Activated effector memory CD4-positive, alpha-beta T cell treated with anti-CD3 and anti-CD28 coated beads, Interleukin-2, amount 50 U/mL, for 16 hours (primary cell): ENCODE data around the gene ANKFY1.
"Not testable (repeated sequence)": the region's sequence is repeated elsewhere in the genome, so short reads cannot be mapped to it uniquely, and the experiment has no call there.

ENCODE experiments used
- DNase-seq: peaks from one replicate; pipeline ENCODE4 v3.0.0-alpha.2; 2020

Gene ANKFY1

DNA sequence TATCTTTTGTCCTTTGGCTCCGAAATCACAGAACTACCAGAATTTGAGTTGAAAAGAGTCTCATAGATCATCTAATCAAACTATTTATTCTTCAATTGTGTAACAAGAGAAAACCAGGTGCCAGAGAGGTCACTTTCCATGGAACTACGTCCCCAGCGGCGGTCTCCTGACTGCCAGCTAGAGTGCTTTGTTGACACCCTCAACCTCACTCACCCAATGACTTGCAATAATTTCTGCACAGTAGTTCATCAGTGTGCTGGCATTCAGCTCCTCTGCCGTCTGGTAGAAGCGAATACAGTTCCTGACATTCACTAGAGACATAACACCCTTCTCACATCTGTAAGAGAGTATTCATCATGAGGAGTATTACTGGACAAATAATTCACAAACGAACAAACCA is 54.2 kb downstream of the ANKFY1 start:
- no peak for DNase-seq

DNA sequence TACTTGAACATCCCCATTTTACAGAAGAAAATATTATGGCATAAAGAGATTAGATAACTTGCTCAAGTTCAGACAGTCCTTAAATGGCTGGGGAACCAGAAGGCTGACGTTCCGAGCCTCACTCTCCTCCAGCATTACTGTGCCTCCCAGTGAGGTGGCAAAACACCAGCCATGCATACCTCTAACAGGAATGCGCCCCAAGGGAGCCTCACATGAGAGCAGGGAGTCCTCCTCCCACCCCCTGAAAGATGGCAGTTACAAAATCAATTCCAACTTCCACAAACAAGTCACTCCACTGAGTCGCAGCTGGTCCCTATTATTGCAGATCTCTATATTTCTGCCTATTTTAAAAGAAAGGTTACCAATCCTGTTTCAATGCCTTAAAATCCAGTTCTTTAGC is 55.5 kb downstream of the ANKFY1 start:
- DNase-seq, result no peak

DNA sequence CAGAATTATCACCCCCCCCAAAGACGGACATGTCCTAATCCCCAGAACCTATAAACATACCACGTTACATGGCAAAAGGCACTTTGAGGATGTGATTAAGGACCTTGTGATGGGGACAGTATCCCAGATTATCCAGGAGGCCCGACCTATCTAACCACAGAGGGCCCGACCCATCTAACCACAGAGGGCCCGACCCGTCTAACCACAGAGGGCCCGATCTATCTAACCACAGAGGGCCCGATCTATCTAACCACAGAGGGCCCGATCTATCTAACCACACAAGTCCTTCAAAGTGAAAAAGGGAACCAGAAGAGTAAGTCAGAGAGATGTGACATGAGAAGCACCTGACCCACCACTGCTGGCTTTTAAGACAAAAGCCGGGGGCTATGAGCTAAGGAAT is 56.8 kb downstream of the ANKFY1 start:
- no peak for DNase-seq

- DNase-seq, result no peak
These were observed 57.9 kb downstream of the ANKFY1 start for GRCh38 chr17:4205917-4206316.

DNA sequence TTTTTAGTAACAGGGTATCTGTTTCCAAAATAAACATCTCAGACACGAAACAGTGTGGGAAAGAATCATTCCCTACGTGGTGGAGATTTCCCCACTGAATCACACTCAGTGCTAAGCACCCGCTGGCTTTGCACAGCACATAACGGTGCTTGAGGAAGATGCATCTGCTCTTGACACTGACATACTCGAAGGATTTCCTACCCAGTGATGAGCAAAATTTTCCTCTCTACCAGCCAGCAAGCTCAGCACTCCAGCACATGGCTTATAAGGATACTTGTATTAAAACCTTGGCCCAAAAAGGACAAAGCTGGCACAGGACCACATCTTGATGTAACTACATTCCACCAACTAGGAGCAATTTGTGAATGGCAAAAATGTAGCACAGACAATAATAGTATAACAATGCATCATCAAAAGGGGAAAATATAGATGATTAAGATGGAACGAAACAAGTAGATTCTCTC is 59.0 kb downstream of the ANKFY1 start:
- no peak for DNase-seq

- DNase-seq, result no peak
These were observed 59.6 kb downstream of the ANKFY1 start for GRCh38 chr17:4204190-4204589.

DNA sequence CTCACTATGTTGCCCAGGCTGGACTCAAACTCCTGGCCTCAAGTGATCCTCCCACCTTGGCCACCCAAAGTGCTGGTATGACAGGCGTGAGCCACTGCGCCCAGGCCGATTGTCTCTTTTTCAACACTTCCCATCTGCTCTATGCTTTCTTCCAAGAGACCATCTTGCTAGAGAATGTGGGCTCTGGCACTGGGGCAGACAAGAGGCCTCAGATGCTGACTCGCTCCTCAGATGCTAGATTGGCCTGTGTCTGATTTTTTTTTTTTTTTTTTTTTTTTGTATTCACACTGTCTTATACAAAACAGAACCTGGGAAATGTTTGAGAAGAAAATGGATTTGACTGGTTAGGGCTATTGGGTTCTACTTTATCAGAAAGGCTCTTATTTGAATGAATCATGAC is 62.6 kb downstream of the ANKFY1 start:
- DNase-seq, result no peak

GRCh38 chr17:4199818-4200402 is 63.9 kb downstream of the ANKFY1 start:
- DNase-seq, result no peak

DNA sequence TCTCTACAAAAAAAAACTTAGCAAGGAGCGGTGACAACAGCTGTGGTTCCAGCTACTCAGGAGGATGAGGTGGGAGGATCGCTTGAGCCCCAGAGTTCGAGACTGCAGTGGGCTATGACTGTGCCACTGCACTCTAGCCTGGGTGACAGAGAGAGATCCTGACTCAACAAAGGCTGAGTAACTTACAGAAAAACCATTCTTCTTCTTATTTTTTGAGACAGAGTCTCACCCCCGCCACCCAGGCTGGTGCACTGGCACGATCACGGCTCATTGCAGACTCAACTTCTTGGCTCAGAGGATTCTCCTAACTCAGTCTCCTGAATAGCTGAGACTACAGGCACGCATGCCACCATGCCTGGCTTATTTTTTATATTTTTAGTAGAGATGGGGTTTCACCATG is 64.8 kb downstream of the ANKFY1 start:
- DNase-seq, result no peak

- no peak for DNase-seq
These were observed 68.5 kb downstream of the ANKFY1 start for GRCh38 chr17:4195306-4195705.

DNA sequence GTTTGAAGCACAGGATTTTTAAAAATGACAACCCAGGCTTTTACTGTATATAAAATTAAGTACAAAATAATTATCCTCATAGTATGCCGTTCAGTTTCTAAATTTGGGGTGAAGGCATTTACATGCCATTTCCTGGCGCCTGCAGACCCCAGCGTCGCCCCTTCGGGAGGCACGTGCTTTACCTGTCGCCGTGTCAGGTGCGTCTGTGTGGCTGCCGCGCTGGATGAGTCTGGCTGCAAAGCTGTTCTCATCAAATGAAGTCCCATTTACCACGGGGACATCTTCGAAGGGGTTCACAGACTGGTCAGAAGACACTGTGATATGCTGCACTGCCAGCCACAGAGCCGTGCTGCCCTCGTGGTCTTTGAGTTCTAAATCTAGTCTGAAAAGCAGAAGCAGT is 69.0 kb downstream of the ANKFY1 start:
- no peak for DNase-seq

GRCh38 chr17:4190791-4191190 is 73.0 kb downstream of the ANKFY1 start:
- DNase-seq, result not testable (repeated sequence)

DNA sequence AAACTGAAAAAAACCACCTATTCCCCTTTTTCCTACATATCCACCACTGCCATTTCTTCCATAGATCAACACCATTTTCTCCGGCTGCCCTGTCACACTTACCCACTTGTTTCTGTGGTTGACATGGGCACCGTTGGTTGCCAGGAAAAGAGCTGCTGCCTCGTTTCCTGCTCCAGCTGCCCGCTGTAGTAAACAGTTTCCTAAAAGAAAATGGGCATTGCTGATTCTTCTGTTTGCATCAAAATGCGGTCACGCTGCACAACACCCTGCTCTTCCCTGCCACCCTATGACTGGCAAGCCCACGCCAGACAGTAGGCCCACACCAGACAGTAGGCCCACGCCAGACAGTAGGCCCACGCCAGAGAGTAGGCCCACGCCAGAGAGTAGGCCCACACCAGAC is 74.5 kb downstream of the ANKFY1 start:
- DNase-seq, result no peak

DNA sequence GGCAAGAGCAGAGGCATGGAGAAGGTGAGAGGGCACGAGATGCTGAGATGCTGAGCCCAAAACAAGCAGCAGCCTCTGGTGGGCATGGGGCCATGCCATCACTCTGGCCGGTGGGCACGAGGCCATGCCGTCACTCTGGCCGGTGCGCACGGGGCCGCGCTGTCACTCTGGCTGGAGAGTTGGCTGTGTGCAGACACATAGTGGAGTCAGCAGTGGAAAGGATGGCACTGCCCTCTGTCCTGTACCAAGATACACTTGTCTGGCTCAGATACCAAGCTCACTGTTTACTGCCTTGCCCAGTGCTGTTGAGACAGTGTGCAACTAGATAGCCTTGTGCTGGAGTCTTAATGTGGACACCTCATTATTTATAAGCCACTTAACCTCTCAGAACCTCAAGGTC is 75.7 kb downstream of the ANKFY1 start:
- DNase-seq, result no peak

DNA sequence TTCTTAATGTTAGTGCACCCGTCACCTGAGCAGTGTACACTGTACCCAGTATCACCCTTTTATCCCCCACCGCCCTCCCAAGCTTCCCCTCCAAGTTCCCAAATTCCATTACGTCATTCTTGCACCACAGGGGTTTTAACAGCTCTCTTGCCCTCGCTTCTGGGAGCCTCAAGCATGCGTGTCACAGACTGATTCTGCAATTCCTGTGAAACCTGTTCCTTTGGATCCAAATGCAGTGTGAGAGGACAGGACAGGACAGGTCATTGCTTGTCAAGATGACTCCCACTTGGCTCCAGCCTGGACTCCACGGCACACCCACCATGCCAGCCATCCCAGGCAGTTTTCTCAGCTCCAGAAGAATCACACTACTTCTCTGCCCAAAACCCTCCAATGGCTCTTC is 76.7 kb downstream of the ANKFY1 start:
- DNase-seq, result no peak

- no peak for DNase-seq
These were observed 77.4 kb downstream of the ANKFY1 start for GRCh38 chr17:4186357-4186881.

DNA sequence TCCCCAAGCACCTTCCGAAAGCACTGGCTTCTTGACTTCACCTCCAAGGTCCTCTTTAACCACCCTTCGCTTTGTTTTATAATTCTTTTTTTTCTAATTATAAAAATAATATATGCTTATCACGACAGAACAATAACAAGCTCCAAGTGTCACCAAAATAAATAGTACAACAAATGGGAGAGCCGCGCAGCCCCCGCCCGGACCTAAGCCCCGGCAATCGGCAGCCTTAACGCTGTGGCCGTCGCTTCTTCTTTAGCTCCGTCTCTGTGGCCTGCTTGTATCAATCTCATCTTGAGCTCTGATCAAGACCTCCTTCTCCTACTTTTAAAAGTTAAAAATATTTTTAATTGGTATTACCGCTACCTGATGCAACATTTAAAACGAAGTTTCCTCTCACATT is 78.1 kb downstream of the ANKFY1 start:
- no peak for DNase-seq

GRCh38 chr17:4184811-4185210 is 79.0 kb downstream of the ANKFY1 start:
- no peak for DNase-seq

DNA sequence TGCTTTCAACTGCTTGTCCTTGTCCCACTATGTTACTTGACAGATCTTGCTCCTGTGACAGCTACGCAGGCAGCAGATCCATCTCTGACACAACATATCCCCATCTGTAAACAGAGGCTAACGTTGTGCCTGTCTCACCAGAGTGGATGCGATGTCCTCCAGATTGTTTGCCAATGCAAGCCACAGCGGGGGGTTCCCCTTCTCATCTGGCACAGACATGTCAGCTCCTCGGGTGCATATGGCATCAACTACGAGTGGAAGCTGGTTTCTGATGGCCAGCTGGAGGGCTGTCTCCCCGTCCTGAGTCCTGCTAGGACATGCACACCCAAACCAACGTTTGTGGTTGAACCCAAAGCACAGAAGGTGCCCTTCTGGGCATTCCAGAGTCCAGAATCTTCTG is 81.7 kb downstream of the ANKFY1 start:
- peak; percentile 51 for DNase-seq

- DNase-seq, result no peak
These were observed 83.0 kb downstream of the ANKFY1 start for GRCh38 chr17:4180791-4181190.

DNA sequence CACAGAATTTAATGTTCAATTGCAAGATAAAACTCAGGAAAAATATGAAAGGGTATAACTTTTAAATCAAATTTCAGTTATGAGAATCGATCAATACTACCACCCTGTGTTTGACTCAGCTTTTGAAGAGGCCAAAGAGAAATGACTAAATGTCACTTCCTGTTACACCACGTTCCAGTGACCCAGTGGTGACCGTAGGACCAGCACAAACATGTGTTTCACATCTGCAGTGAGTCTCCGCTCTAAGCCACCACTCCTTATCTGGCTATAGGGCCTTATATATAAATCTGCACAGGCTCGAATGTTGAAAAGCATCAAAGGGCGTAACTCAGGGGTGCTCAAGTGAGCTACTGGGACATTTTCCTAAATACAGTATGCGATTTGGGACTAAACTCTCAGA is 84.7 kb downstream of the ANKFY1 start:
- DNase-seq, result peak; percentile 30

DNA sequence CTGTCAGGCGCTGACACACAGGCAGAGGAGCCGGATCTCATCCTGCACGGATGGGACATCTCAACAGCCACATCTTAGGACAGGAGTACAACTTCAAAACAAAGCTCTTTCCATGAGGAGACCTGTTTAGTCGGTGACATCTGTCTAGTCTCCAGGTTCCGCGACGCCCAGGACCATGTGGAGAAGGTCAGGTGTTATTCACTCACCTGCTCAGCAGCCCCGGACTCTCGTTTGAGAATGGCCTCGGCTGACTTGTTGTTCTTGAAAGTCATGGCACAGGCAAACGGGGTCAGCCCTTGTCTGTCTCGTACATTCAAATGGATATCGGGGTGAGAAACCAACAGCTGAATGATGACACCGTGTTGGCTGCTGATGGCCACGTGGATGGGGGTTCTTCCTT is 85.1 kb downstream of the ANKFY1 start:
- DNase-seq, result peak; percentile 59

DNA sequence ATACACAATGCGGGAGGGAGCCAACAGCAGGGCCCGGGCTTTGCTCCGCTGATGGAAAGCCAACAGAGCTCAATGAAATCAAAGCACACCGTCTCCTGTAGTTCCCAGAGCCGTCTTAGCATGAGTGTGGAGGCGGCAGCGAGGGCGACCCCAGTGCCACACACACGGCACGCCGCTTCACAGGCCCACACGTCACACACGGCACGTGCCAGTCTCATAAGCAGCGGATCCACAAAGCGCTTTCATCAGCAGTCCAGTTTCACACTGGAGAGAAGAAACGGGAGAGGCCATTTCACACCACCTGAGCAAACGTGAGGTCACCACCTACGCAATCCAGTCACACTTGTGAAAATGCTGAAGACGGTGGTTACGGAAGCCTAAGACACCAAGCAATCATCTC is 86.0 kb downstream of the ANKFY1 start:
- peak; percentile 61 for DNase-seq

- DNase-seq, result no peak
These were observed 86.8 kb downstream of the ANKFY1 start for GRCh38 chr17:4176808-4177472.
